K562 (cell line): ENCODE measurements around the gene FLT1. TPM values are rescaled to one million over a fixed set of nuclear protein-coding genes. Genes with fewer than 3 reads are reported as not detected.

Experiments used
- ATAC-seq: fragments of 200-7000 bp; cut with Tn5 transposase; 3 replicates; pipeline ENCODE4 v1.9.1; 2020; ENCODE audit warnings: moderate library complexity
- BruUV-seq: library from RNA; stranded (reverse); fragments of 400-500 nt; replicated peaks from 2 replicates; lab custom pipeline; 2021; lab: Mats Ljungman, UMichigan
- CTCF ChIA-PET: fragments of 300-600 bp; formaldehyde crosslinking; extraction: SDS; loops from one replicate; lab custom pipeline; 2021; ENCODE audit warnings: low intra/inter-chr PET ratio; lab: Yijun Ruan, JAX
- POLR2A ChIA-PET: fragments of 300-600, 350-650 bp; sonication (Branson Sonifier 250); formaldehyde crosslinking; extraction: SDS; loops from one replicate; lab custom pipeline; 2021; ENCODE audit warnings: antibody characterized with exemption, inconsistent platforms; lab: Yijun Ruan, JAX
- DNase-seq, 4 experiments: peaks; one replicate each; pipeline versions ENCODE4 v3.0.0 to v3.0.0-alpha.2; 2011 to 2018; ENCODE audit warnings: low spot score in 3 of 4, mixed read lengths in 3 of 4; ENCODE audit errors: extremely low read depth in 1 of 4
- FAIRE-seq: peaks from 2 replicates; lab custom pipeline; 2011; peaks lifted over from hg19 to GRCh38; lab: Jason Lieb, UNC
- H2AFZ ChIP-seq: 2 replicates; pipeline ENCODE4 v1.6.0; 2011; ENCODE audit warnings: low read depth, low read length, control low read depth, inconsistent platforms
- H3K27ac ChIP-seq: fragments of 200-600 bp; 3 replicates; pipeline ENCODE4 v1.8.0; 2011; ENCODE audit warnings: low read depth, mild to moderate bottlenecking, control low read depth, inconsistent platforms, low read length, moderate library complexity, mixed read lengths; ENCODE audit errors: extremely low read depth
- H3K27me3 ChIP-seq, 2 experiments: fragments of 300-600 bp in 1 of 2; 2 replicates in 1 of 2; 3 replicates in 1 of 2; pipeline versions ENCODE4 v1.6.0 to v1.8.0; 2011; ENCODE audit warnings: inconsistent platforms in 2 of 2, low read length in 2 of 2, mild to moderate bottlenecking in 1 of 2, mixed read lengths in 1 of 2, moderate library complexity in 1 of 2; ENCODE audit not compliant: control insufficient read depth in 2 of 2, insufficient read depth in 2 of 2
- H3K36me3 ChIP-seq: fragments of 300-600 bp; 3 replicates; pipeline ENCODE4 v1.8.0; 2011; ENCODE audit warnings: mild to moderate bottlenecking, low read length, inconsistent platforms; ENCODE audit not compliant: control insufficient read depth, insufficient read depth
- H3K4me1 ChIP-seq, 2 experiments: fragments of 200-600 bp in 1 of 2; replicated peaks in 1 of 2; 2 replicates in 1 of 2; 3 replicates in 1 of 2; pipeline versions ENCODE4 v1.5.1 to v1.8.0; 2011; ENCODE audit warnings: inconsistent platforms in 2 of 2, low read length in 2 of 2, mild to moderate bottlenecking in 1 of 2, mixed read lengths in 1 of 2, moderate library complexity in 1 of 2; ENCODE audit not compliant: control insufficient read depth in 2 of 2, insufficient read depth in 2 of 2
- H3K4me2 ChIP-seq: 2 replicates; pipeline ENCODE4 v1.6.1; 2011; ENCODE audit warnings: low read length, control low read depth, inconsistent platforms, mixed read lengths; ENCODE audit not compliant: insufficient read depth
- H3K4me3 ChIP-seq: fragments of 200-600 bp; sonication (generic), shearing (Covaris generic); 2 replicates; pipeline ENCODE4 v1.5.1; 2016; ENCODE audit warnings: control low read depth, inconsistent platforms
- H3K79me2 ChIP-seq: fragments of 200-600 bp; 3 replicates; pipeline ENCODE4 v1.8.0; 2011; ENCODE audit warnings: low read length, inconsistent platforms; ENCODE audit not compliant: control insufficient read depth, insufficient read depth
- H3K9ac ChIP-seq, 2 experiments: 2 replicates each; pipeline versions ENCODE4 v1.6.0 to v1.6.1; 2011; ENCODE audit warnings: low read depth in 2 of 2, low read length in 2 of 2, control low read depth in 1 of 2, inconsistent platforms in 1 of 2, mild to moderate bottlenecking in 1 of 2, mixed read lengths in 1 of 2; ENCODE audit not compliant: insufficient read depth in 1 of 2
- H3K9me1 ChIP-seq: one replicate; pipeline ENCODE4 v1.6.0; 2011; ENCODE audit warnings: inconsistent platforms, mild to moderate bottlenecking, low read length, moderate library complexity; ENCODE audit not compliant: control insufficient read depth, insufficient read depth
- H3K9me3 ChIP-seq: replicated peaks from 2 replicates; pipeline ENCODE4 v1.5.1; 2011; ENCODE audit warnings: low read depth, low read length, inconsistent platforms; ENCODE audit not compliant: control insufficient read depth, insufficient read depth
- H4K20me1 ChIP-seq: replicated peaks from 2 replicates; pipeline ENCODE4 v1.6.1; 2011; ENCODE audit warnings: low read length, inconsistent platforms, mixed read lengths; ENCODE audit not compliant: control insufficient read depth, insufficient read depth
- CHD2 ChIP-seq: IDR thresholded peaks from 2 replicates; pipeline ENCODE4 v1.6.1; 2011; ENCODE audit warnings: low read depth, low read length
- EP400 ChIP-seq: fragments of 450-650 bp; IDR thresholded peaks from 2 replicates; pipeline ENCODE4 v1.6.1; 2017; ENCODE audit warnings: antibody characterized with exemption, mild to moderate bottlenecking, moderate library complexity
- FIP1L1 ChIP-seq: fragments of 200-400 bp; formaldehyde crosslinking; IDR thresholded peaks from 2 replicates; pipeline ENCODE4 v1.6.1; 2018; ENCODE audit warnings: mild to moderate bottlenecking, low read depth, low read length; ENCODE audit not compliant: poor library complexity, severe bottlenecking
- FOXO4 ChIP-seq: fragments of 450-650 bp; formaldehyde crosslinking; IDR thresholded peaks from 2 replicates; pipeline ENCODE4 v1.4.0; 2020; ENCODE audit warnings: mild to moderate bottlenecking, moderate library complexity
- NEUROD1 ChIP-seq: fragments of 150-350 bp; IDR thresholded peaks from 2 replicates; pipeline ENCODE4 v1.6.1; 2014; ENCODE audit warnings: borderline replicate concordance, low read length, low read depth; ENCODE audit not compliant: partially characterized antibody
- SREBF2 ChIP-seq: sonication (generic); formaldehyde crosslinking; IDR thresholded peaks from 2 replicates; pipeline ENCODE4 v1.4.0; 2020; ENCODE audit warnings: mild to moderate bottlenecking, missing genetic modification reagents
- ZNF165 ChIP-seq: fragments of 250-450 bp; sonication (Bioruptor Pico); IDR thresholded peaks from 2 replicates; pipeline ENCODE4 v1.4.0; 2020; ENCODE audit warnings: borderline replicate concordance
- ZNF217 ChIP-seq: sonication (generic); formaldehyde crosslinking; IDR thresholded peaks from 2 replicates; pipeline ENCODE4 v1.8.0; 2022; ENCODE audit warnings: mild to moderate bottlenecking, missing genetic modification reagents
- ZNF586 ChIP-seq: fragments of 450-650 bp; formaldehyde crosslinking; conservative IDR thresholded peaks from 2 replicates; pipeline ENCODE4 v1.4.0; 2020; ENCODE audit warnings: mild to moderate bottlenecking, moderate library complexity
- WGBS: fragments of 100-300 bp; shearing (Covaris generic); methylation state at CpG from one replicate; pipeline ENCODE4 v1.1.6; 2016; ENCODE audit warnings: low coverage, mixed read lengths; ENCODE audit not compliant: insufficient coverage; ENCODE audit errors: missing lambda C conversion rate; 5-methylcytosine and 5-hydroxymethylcytosine counted together
- in situ Hi-C: fragments of 300-500 bp; cut with MboI; formaldehyde crosslinking; loops from 4 replicates; pipeline ENCODE4 v1.15.0; 2018; ENCODE audit warnings: inconsistent platforms, mixed read lengths
- intact Hi-C: fragments of 100-400 bp; cut with micrococcal nuclease; formaldehyde crosslinking; loops from 2 replicates; pipeline ENCODE4 v1.14.2; 2022
- polyA plus RNA-seq, 8 experiments: library from polyadenylated mRNA; depleted of rRNA in 4 of 8; stranded (reverse) in 5 of 8; unstranded in 3 of 8; fragments of >200 nt; fragmentation: Nextera tagmentation in 2 of 8; fragmentation: Illumina TruSeq in 1 of 8; extraction: Ambion mirVana in 2 of 8; extraction: Trizol in 1 of 8; gene quantifications; 2 replicates each; pipeline versions ENCODE4 v1.2.1 to v1.2.3, GENCODE V29; 2011 to 2014; ENCODE audit warnings: inconsistent platforms in 1 of 8, missing spikeins in 1 of 8
- total RNA-seq, 7 experiments: library from RNA; depleted of rRNA in 6 of 7; stranded (reverse); fragments of >200 nt in 6 of 7; fragmentation: Illumina TruSeq in 2 of 7; extraction: Trizol in 2 of 7; gene quantifications; 2 replicates each; pipeline versions ENCODE4 v1.2.1 to v1.2.3, GENCODE V29; 2011 to 2021; ENCODE audit warnings: low replicate concordance in 1 of 7
- TF ChIP-seq, protein P1 (sequence below): IDR thresholded peaks from 3 replicates; pipeline ENCODE4 v1.6.1; 2011; ENCODE audit warnings: borderline replicate concordance, mild to moderate bottlenecking; ENCODE audit not compliant: insufficient read length, insufficient read depth

The FLT1 gene
- total and polyA plus RNA-seq, 9 of the 15 experiments (the other 6 are each of a cell fraction or from before 2014, with no cell fraction given): 0.01 to 2.0 (median 0.22) TPM

- TF ChIP-seq FOXO4 (CRISPR knock-in tag): no peak
- TF ChIP-seq FIP1L1: no peak
- TF ChIP-seq ZNF217 (CRISPR knock-in tag): no peak
- TF ChIP-seq, protein P1, sequence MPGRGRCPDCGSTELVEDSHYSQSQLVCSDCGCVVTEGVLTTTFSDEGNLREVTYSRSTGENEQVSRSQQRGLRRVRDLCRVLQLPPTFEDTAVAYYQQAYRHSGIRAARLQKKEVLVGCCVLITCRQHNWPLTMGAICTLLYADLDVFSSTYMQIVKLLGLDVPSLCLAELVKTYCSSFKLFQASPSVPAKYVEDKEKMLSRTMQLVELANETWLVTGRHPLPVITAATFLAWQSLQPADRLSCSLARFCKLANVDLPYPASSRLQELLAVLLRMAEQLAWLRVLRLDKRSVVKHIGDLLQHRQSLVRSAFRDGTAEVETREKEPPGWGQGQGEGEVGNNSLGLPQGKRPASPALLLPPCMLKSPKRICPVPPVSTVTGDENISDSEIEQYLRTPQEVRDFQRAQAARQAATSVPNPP: no peak
Measured at GRCh38 chr13:28355046-28355821, 139.7 kb downstream of the FLT1 start (continued).

DNA sequence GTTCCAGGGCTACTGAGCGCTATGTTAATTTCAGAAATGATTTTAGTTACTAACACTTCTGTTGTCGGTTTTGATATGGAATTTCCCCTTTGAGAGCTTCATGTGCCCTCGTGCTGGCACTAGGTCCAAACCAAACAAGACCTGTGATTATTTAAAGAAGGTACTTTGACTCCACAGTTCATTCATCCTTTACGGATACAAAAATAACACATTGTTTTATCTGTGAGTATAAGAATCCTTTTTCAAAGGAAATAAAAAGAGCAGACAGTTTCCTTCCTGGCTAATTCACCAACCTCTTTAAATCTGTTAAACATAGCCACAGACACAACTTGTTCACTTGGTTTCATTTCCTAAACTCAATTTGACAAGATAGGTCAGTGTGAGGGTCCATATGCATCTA is 141.2 kb downstream of the FLT1 start:
- ChIA-PET POLR2A (no interaction called here), CTCF (no interaction called here)
- 64% methylated on average over 4 of the region's 4 CpGs for WGBS
- Histone ChIP-seq H3K9ac (no peak overlapping the region), H3K9me3 (no peaks in the 10 kb centered on the region), H3K9me1 (no peaks in the 10 kb centered on the region), H3K79me2 (no peaks in the 10 kb centered on the region), H3K4me2 (no peak overlapping the region), H3K4me3 (no peak overlapping the region), H4K20me1 (no peaks in the 10 kb centered on the region), H3K27me3 (no peaks in the 10 kb centered on the region), H2AFZ (no peak overlapping the region), H3K36me3 (no peaks in the 10 kb centered on the region), H3K4me1 (peaks cover 0 to 17% of the 10 kb centered on the region in 2 experiments; a peak in 4 of 5 replicates), H3K27ac (no peak overlapping the region)
- FAIRE-seq: no peak
- no peak for DNase-seq
- BruUV-seq: no TSS peak
- intact Hi-C loops (no loop called here), in situ Hi-C loops (no loop called here)
- ATAC-seq: no peak
- TF ChIP-seq NEUROD1 (no peak), CHD2 (no peak), ZNF165 (CRISPR knock-in tag) (no peak), EP400 (no peak), SREBF2 (CRISPR knock-in tag) (no peak), ZNF586 (no peak)
